LNCaP clone FGC (cell line): Measurements from ENCODE around the gene AKR1B1.

Experiments used
- DNase-seq: peaks from one replicate; pipeline ENCODE4 v3.0.0-alpha.2; 2011; ENCODE audit warnings: low read depth
- H3K4me3 ChIP-seq: 2 replicates; pipeline ENCODE4 v1.5.1; 2011; ENCODE audit warnings: mild to moderate bottlenecking, low read depth, low read length, control low read depth
- TF ChIP-seq, protein P1 (sequence below): IDR thresholded peaks from 2 replicates; pipeline ENCODE4 v1.5.1; 2012; ENCODE audit warnings: mild to moderate bottlenecking; ENCODE audit not compliant: control insufficient read depth, insufficient read depth; ENCODE audit errors: extremely low read depth

The AKR1B1 gene

DNA sequence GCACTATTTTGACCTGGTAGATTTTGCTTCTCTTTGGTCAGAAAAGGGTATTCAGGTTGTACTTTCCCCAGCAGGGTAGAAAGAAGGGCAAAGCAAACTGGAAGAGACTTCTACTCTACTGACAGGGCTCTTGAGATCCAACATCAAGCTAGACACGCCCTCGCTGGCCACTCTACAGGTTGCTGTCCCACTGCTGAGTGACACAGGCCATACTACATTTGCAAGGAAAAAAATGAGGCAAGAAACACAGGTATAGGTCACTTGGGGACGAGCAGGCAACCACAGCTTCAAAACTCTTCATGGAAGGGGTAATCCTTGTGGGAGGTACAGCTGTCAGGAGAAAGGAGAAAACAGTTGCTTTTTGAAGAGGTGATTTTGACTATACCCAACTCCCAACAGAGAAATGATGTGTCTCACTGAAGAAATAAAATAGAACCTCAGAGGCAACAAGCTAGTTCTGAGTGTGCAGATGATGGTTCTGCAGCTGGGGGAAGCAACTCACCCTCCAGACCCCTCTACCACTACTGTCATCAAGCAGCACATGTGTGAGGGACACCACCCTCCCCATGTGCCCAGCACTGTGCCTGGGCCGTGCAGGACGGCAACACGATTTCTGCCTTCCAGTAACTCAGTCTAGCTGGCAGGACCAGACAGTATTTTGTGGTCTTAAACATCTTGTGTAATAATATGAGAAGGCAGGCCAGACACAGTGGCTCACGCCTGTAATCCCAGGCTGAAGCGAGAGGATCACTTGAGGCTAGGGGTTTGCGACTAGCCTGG, 16.3 kb downstream of the AKR1B1 start:
- DNase-seq = no peak
- no peak overlapping the region for H3K4me3 ChIP-seq
- TF ChIP-seq, protein P1, sequence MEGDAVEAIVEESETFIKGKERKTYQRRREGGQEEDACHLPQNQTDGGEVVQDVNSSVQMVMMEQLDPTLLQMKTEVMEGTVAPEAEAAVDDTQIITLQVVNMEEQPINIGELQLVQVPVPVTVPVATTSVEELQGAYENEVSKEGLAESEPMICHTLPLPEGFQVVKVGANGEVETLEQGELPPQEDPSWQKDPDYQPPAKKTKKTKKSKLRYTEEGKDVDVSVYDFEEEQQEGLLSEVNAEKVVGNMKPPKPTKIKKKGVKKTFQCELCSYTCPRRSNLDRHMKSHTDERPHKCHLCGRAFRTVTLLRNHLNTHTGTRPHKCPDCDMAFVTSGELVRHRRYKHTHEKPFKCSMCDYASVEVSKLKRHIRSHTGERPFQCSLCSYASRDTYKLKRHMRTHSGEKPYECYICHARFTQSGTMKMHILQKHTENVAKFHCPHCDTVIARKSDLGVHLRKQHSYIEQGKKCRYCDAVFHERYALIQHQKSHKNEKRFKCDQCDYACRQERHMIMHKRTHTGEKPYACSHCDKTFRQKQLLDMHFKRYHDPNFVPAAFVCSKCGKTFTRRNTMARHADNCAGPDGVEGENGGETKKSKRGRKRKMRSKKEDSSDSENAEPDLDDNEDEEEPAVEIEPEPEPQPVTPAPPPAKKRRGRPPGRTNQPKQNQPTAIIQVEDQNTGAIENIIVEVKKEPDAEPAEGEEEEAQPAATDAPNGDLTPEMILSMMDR = no peak

DNA sequence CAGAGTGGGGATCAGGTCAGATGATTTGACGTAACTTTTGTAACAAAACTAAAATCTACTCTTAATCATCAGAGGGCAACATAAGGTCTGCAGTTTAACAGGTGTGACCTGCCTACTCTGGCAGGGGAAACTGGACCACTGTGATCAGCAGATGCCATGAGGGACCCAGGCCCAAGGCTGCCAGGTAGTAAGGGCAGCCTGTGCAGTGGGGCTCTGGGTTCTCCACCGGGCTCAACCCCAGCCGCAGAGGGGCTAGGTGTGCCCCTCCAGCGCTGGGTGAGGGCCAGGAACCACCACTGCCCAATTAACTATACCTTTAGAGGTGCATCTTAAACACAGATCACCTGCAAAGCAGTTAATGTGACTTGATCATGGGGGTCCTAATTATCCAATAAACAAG, 17.6 kb downstream of the AKR1B1 start:
- TF ChIP-seq, protein P1 = no peak

DNA sequence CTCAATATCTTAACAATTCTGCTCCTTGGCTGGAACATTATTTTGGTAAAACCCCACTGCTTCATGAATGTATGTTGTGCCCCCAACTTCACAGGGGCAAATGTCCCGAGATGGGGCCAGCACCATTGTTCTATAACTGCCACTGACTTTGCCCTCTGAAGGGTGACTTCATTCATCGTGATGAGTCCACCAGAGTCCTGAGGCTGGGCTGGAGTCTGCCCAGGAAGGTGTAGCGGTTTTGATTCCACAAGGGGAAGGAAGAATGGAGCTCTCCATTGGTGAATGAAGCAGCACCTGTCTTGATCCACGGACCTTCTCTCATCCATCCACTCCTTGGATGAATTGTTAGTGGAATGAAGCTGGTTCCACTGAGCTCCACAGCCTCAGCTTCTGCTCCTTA, 18.4 kb downstream of the AKR1B1 start:
- DNase-seq = no peak
- TF ChIP-seq, protein P1 = no peak

More for the DNA sequence above, 17.6 kb downstream of the AKR1B1 start:
- no peak for DNase-seq
- no peak overlapping the region for H3K4me3 ChIP-seq

DNA sequence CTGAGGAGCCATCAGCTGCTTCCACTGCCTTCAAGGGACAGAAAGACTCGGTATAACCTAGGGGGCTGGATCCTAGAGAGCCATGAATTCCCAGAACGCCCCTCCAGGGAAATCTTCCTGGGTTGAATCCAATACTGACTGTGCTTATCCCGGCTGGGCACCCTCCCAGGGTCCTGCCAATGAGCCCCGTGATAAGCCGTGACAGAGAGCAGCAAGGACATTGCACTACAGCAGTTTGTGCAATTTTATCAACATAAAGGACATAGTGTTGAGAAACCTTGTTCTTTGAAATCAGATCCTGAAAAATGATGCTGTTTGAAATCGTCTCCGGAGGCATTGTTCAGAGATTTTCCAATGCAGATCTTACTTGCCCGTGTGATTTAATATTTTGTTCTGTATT, 18.8 kb downstream of the AKR1B1 start:
- DNase-seq = no peak
- no peak overlapping the region for H3K4me3 ChIP-seq
- TF ChIP-seq, protein P1 = no peak

More for the DNA sequence above, 18.4 kb downstream of the AKR1B1 start:
- H3K4me3 ChIP-seq = no peak overlapping the region

DNA sequence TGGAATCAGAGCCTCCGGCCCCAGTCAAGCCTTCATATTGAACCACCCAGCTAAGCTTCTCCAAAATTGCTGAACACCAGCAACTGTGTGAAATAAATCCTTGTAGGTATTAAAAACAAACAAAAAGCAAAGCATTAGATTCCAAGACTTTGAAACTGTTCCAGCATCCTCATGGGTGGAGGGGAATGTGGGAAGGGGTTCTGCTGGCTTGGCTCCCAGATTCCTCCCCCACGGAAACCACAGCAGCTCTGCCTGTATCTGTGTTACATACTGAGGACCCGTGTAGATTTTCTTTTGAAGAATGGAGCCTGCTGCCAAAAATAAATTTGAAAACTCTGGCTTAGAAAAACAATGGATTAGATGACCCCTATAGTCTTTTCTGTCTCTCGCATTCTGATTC, 20.0 kb downstream of the AKR1B1 start:
- TF ChIP-seq, protein P1 = no peak
- no peak overlapping the region for H3K4me3 ChIP-seq
- no peak for DNase-seq

DNA sequence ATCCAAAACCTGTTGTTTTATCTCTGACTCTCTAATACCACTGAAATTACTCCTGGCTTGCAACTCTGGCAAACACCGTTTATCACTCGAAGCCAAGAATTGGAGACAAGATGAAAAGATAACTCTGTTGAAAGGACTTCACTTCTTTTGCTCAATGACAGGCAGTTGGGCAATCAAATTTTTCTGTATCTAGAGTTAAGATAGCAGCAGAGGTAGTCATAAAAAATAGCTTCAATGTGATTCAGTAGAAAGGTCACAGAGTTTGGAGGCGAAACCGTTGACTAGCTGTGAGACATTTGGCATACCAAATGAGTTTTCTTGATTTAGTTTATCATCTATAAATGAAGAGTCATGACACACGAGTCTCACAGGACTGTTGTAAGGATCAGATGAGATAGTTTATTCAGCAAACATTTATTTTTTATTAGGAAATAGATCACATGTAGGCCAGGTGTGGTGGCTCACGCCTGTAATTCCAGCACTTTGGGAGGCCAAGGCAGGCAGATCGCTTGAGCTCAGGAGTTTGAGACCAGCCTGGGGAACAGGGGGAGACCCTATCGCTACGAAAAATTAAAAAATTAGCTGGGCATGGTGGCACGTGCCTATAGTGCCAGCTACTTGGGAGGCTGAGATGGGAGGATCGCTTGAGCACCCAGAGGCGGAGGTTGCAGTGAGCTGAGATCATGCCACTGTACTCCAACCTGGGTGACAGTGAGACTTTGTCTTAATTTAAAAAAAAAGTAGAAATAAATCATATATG, 23.6 kb downstream of the AKR1B1 start:
- H3K4me3 ChIP-seq = no peak overlapping the region
- TF ChIP-seq, protein P1 = no peak
- no peak for DNase-seq
